Suprapubic skin (tissue), 3 donors: ENCODE results near the gene CTRL.

Experiments used
- POLR2A ChIP-seq, 2 donors: fragments of 450-650 bp; IDR thresholded peaks; one replicate each; pipeline ENCODE4 v1.6.1; 2017; ENCODE audit warnings: antibody characterized with exemption in 2 of 2, mild to moderate bottlenecking in 2 of 2, moderate library complexity in 2 of 2
- TF ChIP-seq, protein P1 (sequence below), 2 donors: fragments of 200-600 bp in 1 of 2; fragments of 450-650 bp in 1 of 2; sonication (generic) in 1 of 2; IDR thresholded peaks; one replicate each; pipeline ENCODE4 v1.5.1; 2016 to 2019; ENCODE audit warnings: antibody characterized with exemption in 2 of 2, mild to moderate bottlenecking in 1 of 2, moderate library complexity in 1 of 2

DNA sequence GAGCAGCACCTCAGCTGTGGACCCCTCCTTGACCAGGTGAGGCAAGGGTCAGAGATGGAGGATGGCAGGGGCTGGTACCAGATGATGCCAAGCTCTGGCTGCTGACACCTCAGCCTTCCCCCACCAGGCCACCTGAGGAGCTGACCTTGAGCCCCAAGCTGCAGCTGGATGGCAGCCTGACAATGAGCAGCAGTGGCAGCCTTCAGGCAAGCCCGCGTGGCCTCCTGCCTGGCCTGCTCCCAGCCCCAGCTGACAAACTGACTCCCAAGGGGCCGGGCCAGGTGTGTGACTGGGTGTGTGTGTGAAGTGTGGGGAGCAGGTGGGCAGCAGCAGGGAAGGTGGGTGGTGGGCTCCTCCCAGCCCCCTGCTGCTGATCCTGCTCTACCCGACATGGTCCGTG lies 51.7 kb downstream of the CTRL start:
- TF ChIP-seq, protein P1, sequence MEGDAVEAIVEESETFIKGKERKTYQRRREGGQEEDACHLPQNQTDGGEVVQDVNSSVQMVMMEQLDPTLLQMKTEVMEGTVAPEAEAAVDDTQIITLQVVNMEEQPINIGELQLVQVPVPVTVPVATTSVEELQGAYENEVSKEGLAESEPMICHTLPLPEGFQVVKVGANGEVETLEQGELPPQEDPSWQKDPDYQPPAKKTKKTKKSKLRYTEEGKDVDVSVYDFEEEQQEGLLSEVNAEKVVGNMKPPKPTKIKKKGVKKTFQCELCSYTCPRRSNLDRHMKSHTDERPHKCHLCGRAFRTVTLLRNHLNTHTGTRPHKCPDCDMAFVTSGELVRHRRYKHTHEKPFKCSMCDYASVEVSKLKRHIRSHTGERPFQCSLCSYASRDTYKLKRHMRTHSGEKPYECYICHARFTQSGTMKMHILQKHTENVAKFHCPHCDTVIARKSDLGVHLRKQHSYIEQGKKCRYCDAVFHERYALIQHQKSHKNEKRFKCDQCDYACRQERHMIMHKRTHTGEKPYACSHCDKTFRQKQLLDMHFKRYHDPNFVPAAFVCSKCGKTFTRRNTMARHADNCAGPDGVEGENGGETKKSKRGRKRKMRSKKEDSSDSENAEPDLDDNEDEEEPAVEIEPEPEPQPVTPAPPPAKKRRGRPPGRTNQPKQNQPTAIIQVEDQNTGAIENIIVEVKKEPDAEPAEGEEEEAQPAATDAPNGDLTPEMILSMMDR (IDR thresholded peaks at IDR 0.05) = no peak
- no peak for TF ChIP-seq POLR2A (IDR thresholded peaks at IDR 0.05)
